Mesenchymal stem cell (in vitro differentiated cells and primary cell): ENCODE results near the gene CRNKL1.

Experiments
- DNase-seq: peaks from one replicate; pipeline ENCODE4 v3.0.0-alpha.2; 2013
- H2AFZ ChIP-seq: one replicate; pipeline ENCODE4 v1.6.1; 2013; ENCODE audit warnings: low read depth, mild to moderate bottlenecking, control low read depth, inconsistent platforms, low read length, moderate library complexity
- H2AK5ac ChIP-seq: 2 replicates; pipeline ENCODE4 v1.6.1; 2013; ENCODE audit warnings: low read length, moderate library complexity, mild to moderate bottlenecking, inconsistent platforms; ENCODE audit not compliant: severe bottlenecking
- H2BK120ac ChIP-seq: one replicate; pipeline ENCODE4 v1.6.1; 2013; ENCODE audit warnings: low read depth, mild to moderate bottlenecking, inconsistent platforms, low read length, moderate library complexity
- H2BK12ac ChIP-seq, 2 experiments: one replicate each; pipeline ENCODE4 v1.6.1; 2013; ENCODE audit warnings: inconsistent platforms in 2 of 2, low read length in 2 of 2, mild to moderate bottlenecking in 2 of 2, moderate library complexity in 2 of 2, control low read depth in 1 of 2
- H2BK15ac ChIP-seq: one replicate; pipeline ENCODE4 v1.6.1; 2013; ENCODE audit warnings: mild to moderate bottlenecking, low read depth, inconsistent platforms; ENCODE audit not compliant: poor library complexity, severe bottlenecking
- H2BK5ac ChIP-seq: 2 replicates; pipeline ENCODE4 v1.6.1; 2013; ENCODE audit warnings: low read depth, mild to moderate bottlenecking, low read length, control low read depth, inconsistent platforms; ENCODE audit not compliant: poor library complexity, severe bottlenecking
- H3K14ac ChIP-seq, 2 experiments: one replicate each; pipeline ENCODE4 v1.6.1; 2013; ENCODE audit warnings: inconsistent platforms in 2 of 2, low read length in 2 of 2, control low read depth in 1 of 2, mild to moderate bottlenecking in 1 of 2, moderate library complexity in 1 of 2
- H3K18ac ChIP-seq, 2 experiments: one replicate each; pipeline ENCODE4 v1.6.1; 2013; ENCODE audit warnings: inconsistent platforms in 2 of 2, low read length in 2 of 2, control low read depth in 1 of 2, low read depth in 1 of 2, mild to moderate bottlenecking in 1 of 2
- H3K23ac ChIP-seq, 2 experiments: one replicate each; pipeline ENCODE4 v1.6.1; 2013; ENCODE audit warnings: inconsistent platforms in 2 of 2, low read length in 2 of 2, mild to moderate bottlenecking in 2 of 2, moderate library complexity in 2 of 2, control low read depth in 1 of 2
- H3K27ac ChIP-seq: 2 replicates; pipeline ENCODE4 v1.5.1; 2013; ENCODE audit warnings: mild to moderate bottlenecking, moderate library complexity, low read length, control low read depth, inconsistent platforms; ENCODE audit not compliant: poor library complexity, severe bottlenecking
- H3K27me3 ChIP-seq, 2 experiments: 2 replicates each; pipeline versions ENCODE4 v1.6.1 to v1.7.0; 2013; ENCODE audit warnings: low read length in 2 of 2, mild to moderate bottlenecking in 2 of 2, moderate library complexity in 2 of 2, control low read depth in 1 of 2, inconsistent platforms in 1 of 2; ENCODE audit not compliant: control insufficient read depth in 1 of 2, insufficient read depth in 1 of 2
- H3K36me3 ChIP-seq, 2 experiments: 2 replicates each; pipeline versions ENCODE4 v1.6.1 to v1.7.0; 2013; ENCODE audit warnings: low read length in 2 of 2, control low read depth in 1 of 2, inconsistent platforms in 1 of 2, low read depth in 1 of 2, mild to moderate bottlenecking in 1 of 2; ENCODE audit not compliant: insufficient read depth in 2 of 2, control insufficient read depth in 1 of 2
- H3K4ac ChIP-seq, 2 experiments: one replicate each; pipeline ENCODE4 v1.6.1; 2013; ENCODE audit warnings: inconsistent platforms in 2 of 2, low read length in 2 of 2, mild to moderate bottlenecking in 2 of 2, moderate library complexity in 2 of 2, control low read depth in 1 of 2, low read depth in 1 of 2
- H3K4me1 ChIP-seq: 2 replicates; pipeline ENCODE4 v1.6.1; 2013; ENCODE audit warnings: low read depth, low read length, control low read depth; ENCODE audit not compliant: control insufficient read depth, insufficient read depth
- H3K4me2 ChIP-seq: 2 replicates; pipeline ENCODE4 v1.6.1; 2013; ENCODE audit warnings: low read length, mild to moderate bottlenecking, inconsistent platforms; ENCODE audit not compliant: poor library complexity, severe bottlenecking
- H3K4me3 ChIP-seq, 2 experiments: 2 replicates each; pipeline versions ENCODE4 v1.5.1 to v1.7.0; 2013; ENCODE audit warnings: low read length in 2 of 2, mild to moderate bottlenecking in 2 of 2, control low read depth in 1 of 2, low read depth in 1 of 2; ENCODE audit not compliant: insufficient read depth in 1 of 2
- H3K79me1 ChIP-seq: replicated peaks from 2 replicates; pipeline ENCODE4 v1.6.1; 2013; ENCODE audit warnings: mild to moderate bottlenecking, control low read depth, low read length, inconsistent platforms; ENCODE audit not compliant: poor library complexity, severe bottlenecking
- H3K9ac ChIP-seq: 2 replicates; pipeline ENCODE4 v1.7.0; 2013; ENCODE audit warnings: mild to moderate bottlenecking, low read length, moderate library complexity
- H3K9me3 ChIP-seq: 2 replicates; pipeline ENCODE4 v1.7.0; 2013; ENCODE audit warnings: mild to moderate bottlenecking, low read length; ENCODE audit not compliant: control insufficient read depth
- H4K8ac ChIP-seq: one replicate; pipeline ENCODE4 v1.6.1; 2013; ENCODE audit warnings: inconsistent platforms, mild to moderate bottlenecking, low read length, moderate library complexity
- H4K91ac ChIP-seq: one replicate; pipeline ENCODE4 v1.6.1; 2013; ENCODE audit warnings: mild to moderate bottlenecking, low read length, inconsistent platforms
- WGBS: methylation state at CpG from one replicate; pipeline ENCODE4 v1.1.7; 2013; ENCODE audit warnings: mixed read lengths; 5-methylcytosine and 5-hydroxymethylcytosine counted together

Gene CRNKL1

DNA sequence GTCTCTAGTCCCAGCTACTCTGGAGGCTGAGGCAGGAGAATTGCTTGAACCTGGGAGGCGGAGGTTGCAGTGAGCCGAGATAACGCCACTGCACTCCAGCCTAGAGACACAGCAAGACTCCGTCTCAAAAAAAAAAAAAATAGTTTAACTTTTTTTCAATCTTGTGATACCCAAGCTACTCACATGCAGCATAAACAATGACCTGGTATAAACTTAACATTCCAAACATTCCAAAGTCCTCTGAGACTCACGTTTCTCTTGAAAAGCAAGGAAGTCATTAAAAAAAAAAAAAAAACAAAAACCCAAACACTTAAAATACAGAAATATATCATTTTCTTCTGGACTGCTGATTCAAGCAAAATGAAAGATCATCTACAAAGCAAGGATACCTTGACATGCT, 14.3 kb downstream of the CRNKL1 start:
- Histone ChIP-seq H3K4me3 (no peak overlapping the region), H3K27ac (no peak overlapping the region), H2BK15ac (no peak overlapping the region), H4K91ac (no peak overlapping the region), H2BK5ac (no peak overlapping the region), H3K18ac (no peak overlapping the region), H3K27me3 (no peaks in the 10 kb centered on the region), H3K4ac (no peak overlapping the region), H3K14ac (no peak overlapping the region), H3K4me2 (no peak overlapping the region), H3K9me3 (no peaks in the 10 kb centered on the region), H2AK5ac (no peak overlapping the region), H3K79me1 (peaks cover 11% of the 10 kb centered on the region), H2BK12ac (no peak overlapping the region), H3K9ac (no peak overlapping the region), H3K23ac (no peak overlapping the region), H3K36me3 (peaks cover 19 to 100% of the 10 kb centered on the region in 2 experiments), H2AFZ (no peak overlapping the region), H4K8ac (no peak overlapping the region), H3K4me1 (peaks cover 2% of the 10 kb centered on the region), H2BK120ac (no peak overlapping the region)
- DNase-seq, result peak; percentile 22
- WGBS, result 44% methylated on average over 5 of the region's 5 CpGs

DNA sequence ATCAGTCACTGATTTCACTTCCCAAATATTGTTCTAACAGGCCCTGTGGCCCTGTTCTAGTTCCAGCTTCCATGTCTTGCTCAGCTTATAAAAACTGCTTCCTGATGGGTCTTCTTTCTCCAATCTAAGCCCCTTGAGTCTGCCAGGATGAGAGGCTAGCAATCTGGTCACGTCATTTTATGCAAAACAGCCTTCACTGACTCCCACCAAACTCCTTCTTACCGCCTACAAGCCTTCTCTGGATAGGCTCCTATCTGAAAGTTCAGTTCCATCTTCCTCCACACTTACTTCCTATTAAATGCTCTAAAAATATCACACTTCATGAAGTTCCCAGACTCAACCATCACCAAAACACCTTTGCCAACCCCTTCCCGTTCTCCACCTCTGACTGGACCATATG, 15.5 kb downstream of the CRNKL1 start:
- Histone ChIP-seq H2BK15ac (no peak overlapping the region), H3K9me3 (no peaks in the 10 kb centered on the region), H3K79me1 (peaks cover 11% of the 10 kb centered on the region), H2AK5ac (no peak overlapping the region), H3K4me2 (no peak overlapping the region), H4K91ac (no peak overlapping the region), H3K4me1 (peaks cover 2% of the 10 kb centered on the region), H3K4me3 (no peak overlapping the region), H2BK12ac (no peak overlapping the region), H3K27me3 (no peaks in the 10 kb centered on the region), H3K4ac (no peak overlapping the region), H3K23ac (no peak overlapping the region), H3K27ac (no peak overlapping the region), H3K18ac (no peak overlapping the region), H2BK5ac (no peak overlapping the region), H3K36me3 (peaks cover 16 to 100% of the 10 kb centered on the region in 2 experiments), H4K8ac (no peak overlapping the region), H2AFZ (no peak overlapping the region), H3K9ac (no peak overlapping the region), H2BK120ac (no peak overlapping the region), H3K14ac (no peak overlapping the region)
- WGBS, result 96% methylated on average over 3 of the region's 3 CpGs
- DNase-seq, result no peak

DNA sequence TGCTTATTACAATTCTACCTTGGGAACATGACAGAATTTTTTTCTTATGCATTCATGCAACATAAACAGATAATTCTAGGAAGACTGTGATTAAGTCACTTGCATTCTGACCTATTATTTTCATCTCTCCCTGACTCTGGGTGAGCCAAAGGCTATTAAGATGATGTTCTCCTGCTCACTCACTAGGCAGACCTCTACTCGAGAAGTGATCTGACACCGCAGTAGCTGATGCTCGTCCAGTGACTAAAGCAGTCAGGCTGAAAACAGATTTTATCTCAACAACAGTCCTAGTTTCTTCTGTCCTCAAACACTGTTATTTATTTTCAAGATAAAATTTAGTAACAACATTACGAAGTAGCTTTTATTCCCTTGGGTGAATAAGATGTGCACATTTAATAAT, 17.8 kb downstream of the CRNKL1 start:
- H3K4me2 ChIP-seq, result no peak overlapping the region
- H3K4me1 ChIP-seq, result peaks cover 2% of the 10 kb centered on the region
- no peak overlapping the region for H3K18ac ChIP-seq
- no peak overlapping the region for H3K4me3 ChIP-seq
- H2BK12ac ChIP-seq, result no peak overlapping the region
- H4K8ac ChIP-seq, result no peak overlapping the region
- H2AK5ac ChIP-seq, result no peak overlapping the region
- H3K4ac ChIP-seq, result no peak overlapping the region
- DNase-seq, result no peak
- no peak overlapping the region for H3K9ac ChIP-seq
- WGBS, result 88% methylated on average over 3 of the region's 4 CpGs
- peaks cover 11% of the 10 kb centered on the region for H3K79me1 ChIP-seq
- H3K27me3 ChIP-seq, result no peaks in the 10 kb centered on the region
- H2BK15ac ChIP-seq, result no peak overlapping the region
- H3K9me3 ChIP-seq, result no peaks in the 10 kb centered on the region
- H2AFZ ChIP-seq, result no peak overlapping the region
- no peak overlapping the region for H2BK5ac ChIP-seq
- H3K23ac ChIP-seq, result no peak overlapping the region
- H3K14ac ChIP-seq, result no peak overlapping the region
- no peak overlapping the region for H2BK120ac ChIP-seq
- no peak overlapping the region for H4K91ac ChIP-seq
- no peak overlapping the region for H3K27ac ChIP-seq
- peaks cover 12 to 95% of the 10 kb centered on the region in 2 experiments for H3K36me3 ChIP-seq

DNA sequence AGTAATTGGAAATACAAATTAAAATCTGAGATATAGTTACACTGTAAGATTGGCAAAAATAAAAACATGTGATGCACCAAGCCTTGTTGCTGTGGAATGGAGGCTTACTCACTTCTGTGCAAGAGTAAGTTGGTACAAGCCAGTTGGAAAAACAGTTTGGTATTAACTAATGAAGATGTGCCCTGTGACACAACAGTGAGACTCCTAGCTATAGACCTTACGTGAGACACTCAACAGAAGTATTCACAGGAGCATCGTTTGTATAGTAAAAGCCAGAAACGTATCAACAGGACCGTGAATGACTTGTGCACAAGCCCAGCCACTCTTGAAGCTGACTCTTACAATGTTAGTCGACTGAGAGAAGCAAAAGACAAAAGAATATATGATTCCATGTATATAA, 20.5 kb downstream of the CRNKL1 start:
- Histone ChIP-seq H4K91ac (no peak overlapping the region), H2BK12ac (no peak overlapping the region), H3K4me2 (no peak overlapping the region), H3K36me3 (peaks cover 6 to 93% of the 10 kb centered on the region in 2 experiments), H3K23ac (no peak overlapping the region), H3K4ac (no peak overlapping the region), H2BK120ac (no peak overlapping the region), H2BK15ac (no peak overlapping the region), H3K9me3 (no peaks in the 10 kb centered on the region), H4K8ac (no peak overlapping the region), H3K4me1 (no peaks in the 10 kb centered on the region), H3K27me3 (no peaks in the 10 kb centered on the region), H3K79me1 (peaks cover 7% of the 10 kb centered on the region), H3K27ac (no peak overlapping the region), H2AK5ac (no peak overlapping the region), H3K9ac (no peak overlapping the region), H3K14ac (no peak overlapping the region), H3K18ac (no peak overlapping the region), H2AFZ (no peak overlapping the region), H3K4me3 (no peak overlapping the region), H2BK5ac (no peak overlapping the region)
- WGBS, result 87% methylated on average over 4 of the region's 5 CpGs
- DNase-seq, result no peak
